Stimulated activated CD4-positive, alpha-beta T cell treated with anti-CD3 and anti-CD28 coated beads, Interleukin-1b, Interleukin-23, amount 100 ng/mL, for 4 hours (primary cell): ENCODE results near the gene LRRC52.
"Not testable (repeated sequence)": the region's sequence is repeated elsewhere in the genome, so short reads cannot be mapped to it uniquely, and the experiment has no call there.

Experiments
- DNase-seq, 2 donors: peaks; one replicate each; pipeline ENCODE4 v3.0.0-alpha.2; 2020; ENCODE audit warnings: low read depth in 2 of 2

Gene LRRC52

DNA sequence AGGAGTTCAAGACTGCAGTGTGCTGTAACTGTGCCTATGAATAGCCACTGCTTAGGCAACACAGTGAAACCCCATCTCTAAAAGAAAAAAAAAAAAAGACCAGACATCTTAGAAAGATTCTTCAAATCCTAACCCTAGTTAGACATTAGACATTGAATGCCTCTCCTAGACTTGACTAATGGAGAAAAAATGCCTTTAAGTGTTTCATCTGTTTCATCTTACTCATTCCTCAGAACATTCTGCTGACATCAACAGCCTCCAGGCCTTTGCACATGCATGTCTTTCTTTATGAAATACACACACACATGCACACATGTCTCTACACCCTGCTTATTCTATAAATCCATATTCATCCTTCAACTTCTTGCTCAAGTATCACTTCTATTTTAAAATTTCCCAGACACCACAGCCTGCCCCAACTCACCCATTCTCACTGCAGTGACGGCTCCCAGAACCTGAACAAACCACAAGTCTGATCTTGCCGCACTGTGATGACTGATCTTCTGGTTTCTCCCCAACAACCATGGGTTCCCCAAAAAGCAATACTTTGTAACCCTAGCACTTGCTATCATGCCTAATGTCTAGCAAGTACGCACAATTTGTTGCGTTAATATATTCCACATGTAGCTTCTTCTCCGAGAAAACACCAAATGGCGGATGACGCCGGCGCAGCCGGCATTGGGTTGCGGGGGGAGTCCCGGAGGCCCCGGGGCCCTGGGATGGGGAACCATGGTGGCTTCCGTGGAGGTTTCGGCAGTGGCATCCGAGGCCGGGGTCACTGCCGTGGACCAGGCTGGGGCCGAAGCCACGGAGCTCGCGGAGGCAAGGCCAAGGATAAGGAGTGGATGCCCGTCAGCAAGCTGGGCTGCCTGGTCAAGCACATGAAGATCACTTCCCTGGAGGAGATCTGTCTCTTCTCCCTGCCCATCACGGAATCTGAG is 37.4 kb downstream of the LRRC52 start:
- no peak for DNase-seq

DNA sequence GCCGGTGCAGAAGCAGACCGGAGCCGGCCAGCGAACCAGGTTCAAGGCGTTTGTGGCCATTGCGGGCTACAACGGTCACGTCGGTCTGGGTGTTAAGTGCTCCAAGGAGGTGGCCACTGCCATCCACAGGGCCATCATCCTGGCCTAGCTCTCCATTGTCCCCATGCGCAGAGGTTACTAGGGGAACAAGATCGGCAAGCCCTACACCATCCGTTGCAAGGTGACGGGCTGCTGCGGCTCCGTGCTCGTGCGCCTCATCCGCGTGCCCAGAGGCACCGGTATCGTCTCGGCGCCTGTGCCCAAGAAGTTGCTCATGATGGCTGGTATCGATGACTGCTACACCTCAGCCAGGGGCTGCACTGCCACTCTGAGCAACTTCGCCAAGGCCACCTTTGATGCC is 38.1 kb downstream of the LRRC52 start:
- DNase-seq: no peak

DNA sequence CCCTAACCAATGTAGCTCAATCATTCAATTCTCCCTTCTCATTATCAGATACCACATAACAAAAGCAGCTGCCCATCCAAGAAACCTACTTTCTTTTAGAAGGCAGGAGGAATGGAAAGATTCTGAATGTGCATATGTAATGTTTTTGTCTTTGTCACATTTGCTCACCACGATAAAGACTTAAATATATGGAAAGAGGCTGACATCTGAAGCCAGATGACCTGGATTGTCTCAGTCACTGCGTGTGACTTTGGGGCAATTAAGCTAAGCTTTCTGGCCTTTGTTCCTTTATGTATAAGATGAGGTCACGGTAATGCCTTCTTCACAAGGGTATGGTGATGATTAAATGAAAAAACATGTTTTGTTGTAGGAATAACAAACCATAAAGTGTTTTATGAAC is 42.6 kb downstream of the LRRC52 start:
- no peak for DNase-seq

DNA sequence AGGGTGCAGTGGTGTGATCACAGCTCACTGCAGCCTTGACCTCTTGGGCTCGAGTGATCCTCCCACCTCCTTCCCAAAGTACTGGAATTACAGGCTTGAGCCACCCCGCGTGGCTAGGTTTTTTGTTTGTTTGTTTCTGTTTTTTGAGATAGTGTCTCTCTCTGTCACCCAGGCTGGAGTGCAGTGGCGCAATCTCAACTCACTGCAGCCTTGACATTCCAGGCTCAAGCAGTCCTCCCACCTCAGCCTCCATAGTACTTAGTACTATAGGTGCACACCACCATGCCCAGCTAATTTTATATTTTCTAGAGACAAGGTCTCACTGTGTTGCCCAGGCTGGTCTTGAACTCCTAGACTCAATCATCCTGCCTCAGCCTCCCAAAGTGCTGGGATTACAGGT is 47.6 kb downstream of the LRRC52 start:
- not testable (repeated sequence) for DNase-seq

DNA sequence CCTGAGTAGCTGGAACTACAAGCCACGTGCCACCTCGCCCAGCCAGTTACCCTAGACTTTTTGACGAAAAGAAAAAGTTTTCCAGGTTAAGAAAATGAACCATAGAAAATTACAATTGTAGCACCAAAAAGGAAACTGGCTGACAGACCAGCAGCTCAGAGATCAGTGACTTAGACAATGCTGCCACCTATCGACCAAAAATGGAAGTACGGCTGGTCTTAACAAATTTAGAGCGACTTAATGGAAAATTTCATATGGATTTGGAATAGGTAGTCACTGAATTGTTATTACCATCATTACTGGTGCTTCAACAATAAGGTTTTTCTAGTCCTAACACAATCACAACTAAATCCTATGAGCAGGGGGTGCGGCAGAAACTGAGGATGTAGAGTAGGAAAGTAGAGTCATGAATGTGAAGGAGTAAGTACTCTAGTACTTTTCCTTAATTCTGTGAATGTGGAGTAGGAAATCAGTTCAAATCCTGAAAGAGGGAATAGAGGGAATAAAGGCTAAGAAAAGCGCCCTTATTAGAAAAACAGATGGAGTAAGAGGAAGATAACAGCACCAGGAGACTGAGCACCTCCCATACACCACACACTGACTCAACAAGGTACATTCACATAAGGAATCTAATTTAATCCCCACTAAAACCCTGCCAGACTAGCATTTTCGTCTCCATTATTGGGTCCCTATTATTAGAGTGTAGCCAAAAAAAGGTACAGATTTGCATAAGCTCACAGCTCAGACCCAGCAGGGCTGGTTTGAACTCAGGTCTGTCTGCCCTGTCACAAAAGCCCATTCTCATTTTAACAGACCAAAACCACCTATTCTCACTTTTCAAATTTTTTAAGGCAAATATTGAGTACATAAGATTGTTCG is 49.4 kb downstream of the LRRC52 start:
- peak; percentile 65 to 79 for DNase-seq

DNA sequence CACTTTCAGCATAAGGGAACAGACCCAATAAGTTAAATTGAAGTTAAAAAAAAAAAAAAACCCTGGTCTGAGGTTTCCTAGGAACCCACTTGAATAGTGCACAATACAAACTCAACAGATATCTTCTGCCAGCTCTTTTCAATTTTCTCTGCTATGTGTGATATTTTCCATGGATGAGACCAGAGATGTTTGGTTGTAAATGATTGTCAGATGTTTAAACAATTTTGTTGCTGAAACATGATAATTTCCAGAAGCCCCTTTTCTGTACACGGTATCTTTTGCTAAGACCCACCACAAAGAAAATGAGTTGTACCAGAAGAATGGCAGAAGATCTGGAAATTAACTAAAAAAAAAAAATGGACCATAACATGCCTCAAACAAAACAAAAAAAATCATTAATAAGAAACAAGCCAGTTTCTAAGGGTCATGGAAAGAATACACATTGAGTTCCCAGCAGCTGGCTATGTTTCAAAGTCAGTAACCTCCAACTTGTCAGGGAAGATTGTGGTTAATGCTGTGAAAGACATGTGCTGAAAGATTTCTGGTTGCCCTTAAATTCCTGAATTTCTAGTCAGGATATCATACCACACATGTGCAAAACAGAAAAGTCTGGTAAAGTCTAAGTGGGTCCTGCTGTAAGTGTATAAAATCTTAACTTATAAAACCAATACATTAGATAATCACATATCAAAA is 51.6 kb downstream of the LRRC52 start:
- DNase-seq: no peak

DNA sequence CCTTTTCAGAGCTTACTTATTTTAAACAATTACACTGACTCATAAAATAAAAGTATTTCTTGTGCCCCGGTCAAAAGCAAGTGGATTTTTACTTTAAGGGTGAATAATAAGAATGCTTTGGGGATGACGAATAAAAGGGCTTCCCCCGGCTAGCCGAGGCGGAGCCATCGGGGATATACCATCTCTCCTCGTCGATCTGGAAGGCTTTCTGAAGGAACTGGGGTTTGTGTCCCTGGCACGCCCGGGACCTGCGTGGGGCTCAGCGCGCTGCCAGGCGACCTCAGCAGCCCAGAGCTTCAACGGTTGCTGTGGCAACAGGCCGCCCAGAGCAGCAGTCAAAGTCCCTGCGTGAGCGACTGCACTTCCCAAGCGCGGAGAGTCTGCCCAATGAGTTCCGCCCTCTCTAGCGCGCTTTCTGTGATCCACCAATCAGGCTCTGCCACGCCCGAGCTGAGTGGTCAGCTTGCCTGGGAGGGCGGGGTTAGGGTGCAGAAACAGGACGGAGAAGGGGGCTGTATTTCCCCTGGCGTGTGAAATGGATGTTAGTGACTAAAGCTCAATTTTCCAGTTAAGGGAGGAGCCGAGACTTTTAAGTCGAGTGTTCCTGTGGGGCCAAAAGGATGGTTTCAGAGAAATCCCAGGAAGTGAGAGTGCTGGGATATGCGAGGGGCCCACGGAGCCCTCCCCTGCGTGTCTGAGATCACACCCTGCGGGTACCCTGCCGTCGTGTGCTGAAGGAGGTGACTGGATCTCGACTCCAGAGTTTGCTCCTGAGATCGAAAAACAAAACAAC is 54.3 kb downstream of the LRRC52 start:
- DNase-seq: peak; percentile 88 to 89

DNA sequence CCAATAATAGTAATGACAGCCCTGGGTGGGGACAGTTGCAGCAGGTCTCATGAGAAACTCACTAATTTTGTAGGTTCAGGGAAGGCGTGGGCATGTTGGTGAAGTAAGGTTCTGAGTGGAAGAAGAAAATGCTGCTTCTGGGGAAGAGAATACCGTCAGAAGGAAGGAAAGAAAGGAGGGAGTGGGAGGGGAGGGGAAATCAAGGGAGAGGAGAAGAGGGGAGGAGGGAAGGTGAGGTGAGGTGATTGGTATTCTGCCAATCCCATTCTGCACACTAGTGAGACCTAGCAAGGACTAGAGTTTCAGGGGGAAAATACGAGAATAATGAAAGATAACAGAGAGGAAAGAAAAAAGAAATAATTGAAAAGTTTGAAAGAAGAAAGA is 54.9 kb downstream of the LRRC52 start:
- DNase-seq: no peak

DNA sequence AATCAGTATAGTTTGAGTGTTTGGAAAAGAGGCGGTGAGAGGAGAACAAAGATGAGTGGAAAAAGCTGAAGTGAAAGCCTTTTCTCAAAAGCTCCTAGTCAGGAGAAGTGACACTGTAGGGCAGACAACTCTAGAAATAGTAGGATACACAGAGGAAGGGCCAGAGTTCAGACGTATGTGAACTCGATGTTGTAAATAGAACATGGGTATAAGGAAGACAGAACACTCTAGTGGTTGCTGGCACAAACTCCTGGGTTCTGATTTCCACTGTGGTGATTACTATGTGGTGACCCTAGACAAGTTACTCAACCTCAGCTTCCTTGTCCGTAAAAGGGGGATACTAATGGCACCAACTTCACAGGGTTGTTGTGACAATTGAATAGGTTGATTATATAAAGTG is 57.0 kb downstream of the LRRC52 start:
- DNase-seq: no peak

DNA sequence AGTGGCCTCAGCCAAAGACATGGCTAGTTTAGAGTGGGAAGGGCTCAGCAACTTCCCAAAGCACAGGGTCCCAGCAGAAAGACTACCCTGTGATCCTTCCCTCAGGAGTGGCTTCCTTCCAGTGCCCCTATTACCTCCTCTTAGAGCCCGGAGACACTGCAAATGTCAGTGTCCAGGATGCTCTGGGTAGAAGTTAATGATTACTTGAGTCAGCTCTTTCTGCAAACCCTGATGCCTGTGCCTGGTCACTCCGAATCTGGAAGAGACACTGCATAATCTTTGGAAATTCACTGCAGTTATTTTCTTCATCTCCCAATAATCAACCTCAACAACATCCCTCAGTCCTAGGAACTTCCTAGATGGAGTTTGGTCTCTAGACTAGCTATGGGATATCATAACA is 60.0 kb downstream of the LRRC52 start:
- DNase-seq: no peak

DNA sequence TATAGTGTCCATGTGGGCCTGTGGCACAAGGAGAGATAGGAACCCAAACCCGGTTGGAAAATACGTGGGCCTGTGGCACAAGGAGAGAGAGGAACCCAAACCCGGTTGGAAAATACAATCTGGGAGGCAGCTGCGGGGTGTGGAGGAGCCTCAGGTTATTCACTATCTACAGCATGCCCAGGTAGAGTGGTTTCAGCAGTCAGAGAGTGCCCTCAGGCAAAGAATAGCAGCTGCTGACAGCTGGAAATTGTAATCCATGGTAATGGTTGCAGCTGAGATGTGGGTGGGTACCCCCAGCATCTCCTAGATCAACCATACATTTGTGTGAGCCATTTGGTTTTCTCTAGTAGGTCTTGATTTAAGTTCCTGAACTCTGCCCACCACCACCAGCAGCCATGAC is 61.4 kb downstream of the LRRC52 start:
- DNase-seq: no peak

DNA sequence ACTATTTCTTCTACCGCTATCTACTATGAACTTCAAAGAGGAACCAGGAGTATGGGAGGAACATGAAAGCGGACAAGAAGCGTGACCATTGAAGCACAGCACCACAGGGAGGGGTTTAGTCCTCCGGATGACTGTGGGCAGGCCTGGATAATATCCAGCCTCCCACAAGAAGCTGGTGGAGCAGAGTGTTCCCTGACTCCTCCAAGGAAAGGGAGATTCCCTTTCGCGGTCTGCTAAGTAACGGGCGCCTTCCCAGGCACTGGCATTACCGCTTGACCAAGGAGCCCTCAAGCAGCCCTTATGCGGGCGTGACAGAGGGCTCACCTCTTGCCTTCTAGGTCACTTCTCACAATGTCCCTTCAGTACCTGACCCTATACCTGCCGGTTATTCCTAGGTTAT is 62.9 kb downstream of the LRRC52 start:
- DNase-seq: not testable (repeated sequence)

DNA sequence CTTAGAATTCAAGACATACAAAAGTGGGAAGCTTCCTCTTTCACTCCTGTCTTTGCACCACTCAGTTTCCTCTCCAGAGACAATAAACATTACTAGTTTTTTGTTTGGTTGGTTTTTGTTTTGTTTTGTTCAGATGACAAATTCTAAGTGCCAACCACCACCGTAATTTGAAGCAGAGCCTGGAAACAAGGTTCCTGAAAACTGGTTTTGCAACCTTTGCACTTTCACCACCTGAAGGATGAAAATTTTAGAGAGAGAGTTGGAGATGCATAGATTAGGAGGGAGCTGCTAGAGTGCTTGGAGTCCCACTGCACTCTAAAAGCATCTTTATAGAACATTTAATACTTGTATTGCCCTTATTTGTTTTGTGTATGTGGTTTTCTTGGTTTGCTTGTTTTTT is 67.1 kb downstream of the LRRC52 start:
- no peak for DNase-seq

DNA sequence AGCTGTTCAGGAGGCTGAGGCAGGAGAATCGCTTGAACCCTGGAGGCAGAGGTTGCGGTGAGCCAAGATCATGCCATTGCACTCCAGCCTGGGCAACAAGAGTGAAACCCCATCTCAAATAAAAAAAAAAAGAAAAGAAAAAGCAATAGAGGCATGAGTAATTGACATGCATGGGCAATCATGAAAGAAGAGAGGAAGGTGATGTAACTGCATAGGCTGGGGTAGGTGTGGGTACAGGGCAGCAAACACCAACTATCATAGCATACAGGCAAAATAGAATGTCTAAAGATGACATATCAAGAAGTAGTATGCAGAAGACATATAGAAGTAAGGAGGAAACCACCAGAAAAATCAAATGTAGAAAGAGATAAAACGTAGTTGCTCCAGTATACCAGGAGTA is 68.3 kb downstream of the LRRC52 start:
- no peak for DNase-seq
